GM12874 (cell line): ENCODE measurements around the gene CLP1.

ENCODE experiments used
- TF ChIP-seq, protein P1 (sequence below): IDR thresholded peaks from 2 replicates; pipeline ENCODE4 v1.5.1; 2011; ENCODE audit warnings: low read depth, mild to moderate bottlenecking, control low read depth, low read length, moderate library complexity; ENCODE audit not compliant: insufficient read depth

Gene CLP1

DNA sequence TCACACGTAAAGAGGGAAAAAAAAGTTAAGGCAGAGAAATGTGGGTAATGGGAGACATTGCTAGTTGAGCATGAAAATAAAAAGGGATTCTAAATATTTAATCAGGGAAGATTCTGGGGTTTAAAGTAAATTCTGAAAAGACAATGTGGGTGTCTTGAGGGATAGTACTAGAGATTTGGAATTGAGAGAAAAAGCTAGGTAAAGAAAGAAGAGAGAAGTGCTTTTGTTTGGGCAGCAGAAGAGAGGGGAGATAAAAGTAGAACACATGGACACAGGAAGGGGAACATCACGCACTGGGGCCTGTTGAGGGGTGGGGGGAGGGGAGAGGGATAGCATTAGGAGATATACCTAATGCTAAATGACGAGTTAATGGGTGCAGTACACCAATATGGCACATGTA is 4.4 kb upstream of the CLP1 start:
- TF ChIP-seq, protein P1, sequence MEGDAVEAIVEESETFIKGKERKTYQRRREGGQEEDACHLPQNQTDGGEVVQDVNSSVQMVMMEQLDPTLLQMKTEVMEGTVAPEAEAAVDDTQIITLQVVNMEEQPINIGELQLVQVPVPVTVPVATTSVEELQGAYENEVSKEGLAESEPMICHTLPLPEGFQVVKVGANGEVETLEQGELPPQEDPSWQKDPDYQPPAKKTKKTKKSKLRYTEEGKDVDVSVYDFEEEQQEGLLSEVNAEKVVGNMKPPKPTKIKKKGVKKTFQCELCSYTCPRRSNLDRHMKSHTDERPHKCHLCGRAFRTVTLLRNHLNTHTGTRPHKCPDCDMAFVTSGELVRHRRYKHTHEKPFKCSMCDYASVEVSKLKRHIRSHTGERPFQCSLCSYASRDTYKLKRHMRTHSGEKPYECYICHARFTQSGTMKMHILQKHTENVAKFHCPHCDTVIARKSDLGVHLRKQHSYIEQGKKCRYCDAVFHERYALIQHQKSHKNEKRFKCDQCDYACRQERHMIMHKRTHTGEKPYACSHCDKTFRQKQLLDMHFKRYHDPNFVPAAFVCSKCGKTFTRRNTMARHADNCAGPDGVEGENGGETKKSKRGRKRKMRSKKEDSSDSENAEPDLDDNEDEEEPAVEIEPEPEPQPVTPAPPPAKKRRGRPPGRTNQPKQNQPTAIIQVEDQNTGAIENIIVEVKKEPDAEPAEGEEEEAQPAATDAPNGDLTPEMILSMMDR, result no peak

DNA sequence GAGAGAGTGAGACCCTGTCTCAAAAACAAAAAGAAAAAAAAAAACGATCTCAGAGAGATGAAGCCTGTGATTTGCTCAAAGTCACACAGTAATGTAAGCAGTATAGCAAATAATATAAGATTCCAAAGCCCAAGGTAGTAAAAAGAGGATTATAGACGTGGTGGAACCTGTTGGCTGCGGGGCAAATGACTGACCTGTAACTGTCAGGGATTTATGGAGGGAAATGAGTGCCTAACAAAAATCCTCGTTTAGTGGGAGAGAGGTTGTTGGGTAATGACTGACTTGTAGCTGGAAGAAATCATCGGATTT is 723 bp upstream of the CLP1 start:
- TF ChIP-seq, protein P1, result no peak

DNA sequence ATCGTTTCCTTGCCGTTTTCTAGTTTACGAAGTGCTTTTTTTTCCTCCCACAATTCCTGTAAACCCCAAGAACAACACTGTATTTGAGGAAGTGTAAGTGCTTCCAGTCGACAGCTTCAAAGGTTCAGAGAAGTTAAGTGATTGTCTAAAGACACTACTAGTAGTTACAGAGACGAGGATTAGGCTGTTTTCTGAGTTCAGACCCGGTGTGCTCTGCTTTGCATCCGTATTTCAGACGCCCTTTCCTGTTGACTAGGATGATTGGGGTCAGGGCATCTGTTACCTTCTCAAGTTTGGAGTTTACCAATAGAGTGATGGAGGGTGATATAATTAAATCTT is 430 bp downstream of the CLP1 start:
- TF ChIP-seq, protein P1, result no peak

DNA sequence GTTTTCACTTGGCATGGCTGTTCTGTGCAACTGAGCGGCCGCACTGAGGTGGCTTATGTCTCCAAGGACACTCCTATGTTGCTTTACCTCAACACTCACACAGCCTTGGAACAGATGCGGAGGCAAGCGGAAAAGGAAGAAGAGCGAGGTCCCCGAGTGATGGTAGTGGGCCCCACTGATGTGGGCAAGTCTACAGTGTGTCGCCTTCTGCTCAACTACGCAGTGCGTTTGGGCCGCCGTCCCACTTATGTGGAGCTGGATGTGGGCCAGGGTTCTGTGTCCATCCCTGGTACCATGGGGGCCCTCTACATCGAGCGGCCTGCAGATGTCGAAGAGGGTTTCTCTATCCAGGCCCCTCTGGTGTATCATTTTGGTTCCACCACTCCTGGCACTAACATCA is 2.1 kb downstream of the CLP1 start:
- TF ChIP-seq, protein P1, result no peak

DNA sequence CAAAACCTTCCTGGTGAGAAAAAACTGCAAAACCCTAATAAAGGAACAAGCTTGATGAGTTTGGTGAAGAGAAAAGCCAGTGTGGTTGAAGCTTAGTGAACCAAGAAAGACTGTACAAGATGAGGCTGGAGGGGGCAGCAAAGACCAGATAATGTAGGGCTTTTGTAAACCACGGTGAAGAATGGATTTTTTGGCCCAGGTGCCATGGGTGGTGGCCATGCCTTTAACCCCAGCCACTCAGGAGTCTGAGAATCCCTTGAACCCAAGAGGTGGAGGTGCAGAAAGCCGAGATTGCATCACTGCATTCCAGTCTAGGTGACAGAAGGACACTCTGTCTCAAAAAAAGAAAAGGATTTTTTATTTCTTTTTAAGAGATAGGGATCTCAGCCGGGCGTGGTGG is 5.3 kb downstream of the CLP1 start:
- TF ChIP-seq, protein P1, result no peak; the same call in 1 of the 2 replicates

DNA sequence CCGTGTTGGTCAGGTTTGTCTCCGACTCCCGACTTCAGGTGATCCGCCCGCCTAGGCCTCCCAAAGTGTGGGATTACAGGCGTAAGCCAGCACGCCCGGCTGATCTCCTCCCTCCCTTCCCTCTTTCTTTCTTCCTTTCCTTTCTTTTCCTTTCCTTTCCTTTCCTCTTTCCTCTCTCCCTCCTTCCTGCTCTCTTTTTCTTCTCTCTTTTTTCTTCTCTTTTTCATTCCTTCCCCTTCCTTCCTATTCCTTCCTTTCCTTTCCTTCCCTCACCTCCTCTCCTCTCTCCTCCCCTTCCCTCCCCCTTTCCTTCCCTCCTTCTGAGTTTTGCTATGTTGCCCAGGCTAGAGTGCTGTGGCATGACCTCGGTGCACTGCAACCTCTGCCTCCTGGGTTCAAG is 6.4 kb downstream of the CLP1 start:
- TF ChIP-seq, protein P1, result no peak

DNA sequence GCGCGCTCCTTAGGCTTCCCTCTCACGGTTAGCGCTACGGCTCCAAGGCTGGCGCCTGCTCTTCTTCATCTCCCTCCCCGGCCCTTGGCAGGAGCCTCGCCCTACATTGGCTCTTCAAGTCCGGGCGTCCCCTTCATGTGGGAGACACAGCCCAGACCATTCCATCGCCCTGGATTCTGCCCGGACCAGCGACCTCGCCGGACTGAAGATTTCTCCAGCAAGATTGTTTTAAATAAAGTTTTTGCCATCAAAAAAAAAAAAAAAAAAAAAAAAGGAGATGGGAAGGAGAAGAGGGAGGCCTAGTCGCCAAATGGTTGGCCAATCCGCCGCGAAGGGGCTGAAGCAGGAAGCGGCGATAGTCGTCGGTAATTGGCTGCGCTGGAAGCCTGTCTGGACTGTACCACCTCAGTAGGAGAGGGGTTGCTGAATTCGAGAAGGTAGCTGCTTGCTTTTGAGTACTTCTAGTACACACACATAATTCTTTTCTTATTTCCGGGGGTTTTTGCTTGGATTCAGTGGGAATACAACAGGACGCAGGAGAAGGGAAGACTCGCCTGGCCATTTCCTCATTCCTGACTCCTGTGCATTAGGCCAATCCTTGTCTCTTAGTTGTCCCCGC is 9.7 kb downstream of the CLP1 start:
- TF ChIP-seq, protein P1, result no peak
